DND-41 (cell line): ENCODE results near the gene TPK1.
A peak's percentile ranks its signal among the peaks of the same experiment; 100 is the strongest.

Source experiments
- EZH2 ChIP-seq: IDR thresholded peaks from 3 replicates; pipeline ENCODE4 v1.6.1; 2012; ENCODE audit warnings: borderline replicate concordance, low read depth, mild to moderate bottlenecking, moderate library complexity, low read length, inconsistent platforms; ENCODE audit not compliant: severe bottlenecking
- TF ChIP-seq, protein P1 (sequence below): IDR thresholded peaks from 2 replicates; pipeline ENCODE4 v1.5.1; 2012; ENCODE audit warnings: borderline replicate concordance, low read length, moderate library complexity, mild to moderate bottlenecking; ENCODE audit not compliant: poor library complexity, severe bottlenecking; ENCODE audit errors: extremely low read depth

DNA sequence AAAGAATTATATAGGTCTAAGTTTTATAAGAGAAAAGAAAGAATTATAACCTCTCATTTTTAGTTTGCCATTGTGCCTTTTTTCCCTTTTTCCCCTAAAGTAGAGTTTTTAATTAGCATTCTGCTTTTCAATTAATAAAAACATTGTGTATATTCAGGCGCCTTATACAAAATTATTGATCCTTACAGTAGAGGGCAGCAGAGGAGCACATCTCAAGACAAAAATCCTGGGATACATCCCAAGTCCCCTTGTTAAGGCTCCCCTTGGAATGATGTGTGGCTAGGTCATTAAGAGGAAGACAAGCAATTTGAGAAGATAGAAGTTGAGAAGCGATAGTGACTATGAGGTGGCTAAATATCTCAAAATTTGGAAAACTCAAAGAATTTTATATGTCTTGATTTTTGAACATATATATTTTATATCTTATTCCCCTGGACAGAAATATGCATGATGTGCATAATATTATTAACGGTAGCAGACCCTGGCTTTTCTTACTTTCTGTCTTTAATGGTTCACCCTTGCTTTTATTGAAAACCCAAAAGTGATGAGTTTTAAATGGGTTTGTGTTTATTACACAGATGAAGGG, 19.1 kb upstream of the TPK1 start:
- TF ChIP-seq EZH2, result no peak
- TF ChIP-seq, protein P1, sequence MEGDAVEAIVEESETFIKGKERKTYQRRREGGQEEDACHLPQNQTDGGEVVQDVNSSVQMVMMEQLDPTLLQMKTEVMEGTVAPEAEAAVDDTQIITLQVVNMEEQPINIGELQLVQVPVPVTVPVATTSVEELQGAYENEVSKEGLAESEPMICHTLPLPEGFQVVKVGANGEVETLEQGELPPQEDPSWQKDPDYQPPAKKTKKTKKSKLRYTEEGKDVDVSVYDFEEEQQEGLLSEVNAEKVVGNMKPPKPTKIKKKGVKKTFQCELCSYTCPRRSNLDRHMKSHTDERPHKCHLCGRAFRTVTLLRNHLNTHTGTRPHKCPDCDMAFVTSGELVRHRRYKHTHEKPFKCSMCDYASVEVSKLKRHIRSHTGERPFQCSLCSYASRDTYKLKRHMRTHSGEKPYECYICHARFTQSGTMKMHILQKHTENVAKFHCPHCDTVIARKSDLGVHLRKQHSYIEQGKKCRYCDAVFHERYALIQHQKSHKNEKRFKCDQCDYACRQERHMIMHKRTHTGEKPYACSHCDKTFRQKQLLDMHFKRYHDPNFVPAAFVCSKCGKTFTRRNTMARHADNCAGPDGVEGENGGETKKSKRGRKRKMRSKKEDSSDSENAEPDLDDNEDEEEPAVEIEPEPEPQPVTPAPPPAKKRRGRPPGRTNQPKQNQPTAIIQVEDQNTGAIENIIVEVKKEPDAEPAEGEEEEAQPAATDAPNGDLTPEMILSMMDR, result peak; percentile 50
